ENCODE measurements around the gene KANSL1. TPM values are rescaled to one million over a fixed set of nuclear protein-coding genes. Genes with fewer than 3 reads are reported as not detected.

KANSL1 gene
- total RNA-seq, 1 experiment from 2014 or later, result 47.6 TPM

DNA sequence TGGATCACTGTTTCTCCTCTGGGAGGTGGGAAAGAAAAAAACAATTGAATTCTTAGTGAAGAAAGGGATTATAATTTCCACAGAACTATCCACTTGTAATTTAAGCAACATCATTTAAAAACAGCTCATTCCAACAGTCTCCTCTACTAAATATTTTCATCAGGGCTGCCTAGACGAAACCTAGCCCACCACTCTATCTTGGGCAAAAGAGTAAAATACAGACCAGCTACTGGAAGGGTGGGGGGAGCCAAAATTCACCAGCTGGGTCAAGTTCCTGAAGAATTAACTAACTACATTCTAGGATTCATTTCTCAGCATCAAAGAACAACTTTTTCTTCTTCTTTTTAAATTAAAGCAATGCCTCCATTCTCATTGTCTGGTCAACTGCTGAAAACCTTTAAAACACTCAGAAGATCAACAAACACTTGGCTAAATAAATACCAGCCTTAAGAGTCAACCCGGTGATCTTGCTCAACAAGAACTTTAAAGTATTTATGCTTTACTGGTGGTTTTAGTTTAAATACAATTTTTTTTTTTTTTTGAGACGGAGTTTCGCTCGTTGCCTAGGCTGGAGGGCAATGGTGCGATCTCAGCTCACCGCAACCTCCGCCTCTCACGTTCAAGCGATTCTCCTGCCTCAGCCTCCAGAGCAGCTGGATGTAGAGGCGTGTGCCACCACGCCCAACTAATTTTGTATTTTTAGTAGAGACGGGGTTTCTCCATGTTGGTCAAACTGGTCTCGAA lies 25.2 kb downstream of the KANSL1 start:
- Histone ChIP-seq H3K27me3 (ENCODE audit: low read length) (no peaks in the 10 kb centered on the region), H3K4me2 (ENCODE audit: low read length) (peak overlapping the region; percentile 37), H2AFZ (ENCODE audit: low read length) (no peak overlapping the region), H3K4me3 (ENCODE audit: low read length) (no peak overlapping the region), H3K9ac (ENCODE audit: low read length) (no peak overlapping the region), H3K4me1 (ENCODE audit: insufficient read depth, low read length) (peaks cover 20% of the 10 kb centered on the region), H3F3A (ENCODE audit: low read length, unreplicated experiment) (no peaks in the 10 kb centered on the region), H3K36me3 (ENCODE audit: low read depth, low read length) (peaks cover 35% of the 10 kb centered on the region), H3K9me3 (ENCODE audit: low read length) (no peaks in the 10 kb centered on the region), H3K79me2 (ENCODE audit: low read length) (peaks cover 99% of the 10 kb centered on the region), H4K20me1 (ENCODE audit: low read length) (peaks cover 56% of the 10 kb centered on the region), H3K9me2 (replicated peaks; ENCODE audit: low read length) (no peaks in the 10 kb centered on the region), H3K27ac (ENCODE audit: low read length) (no peak overlapping the region)
- ChIA-PET CTCF (no interaction called here), POLR2A (ENCODE audit: unreplicated experiment) (interaction anchor here (0.6 to 0.7 kb wide), 2 partner anchors 27 to 42 kb away, joined by 3 read pairs; no protein-coding TSS in a partner anchor)
- BruUV-seq (replicated peaks), result no TSS peak
- TF ChIP-seq, protein P1, sequence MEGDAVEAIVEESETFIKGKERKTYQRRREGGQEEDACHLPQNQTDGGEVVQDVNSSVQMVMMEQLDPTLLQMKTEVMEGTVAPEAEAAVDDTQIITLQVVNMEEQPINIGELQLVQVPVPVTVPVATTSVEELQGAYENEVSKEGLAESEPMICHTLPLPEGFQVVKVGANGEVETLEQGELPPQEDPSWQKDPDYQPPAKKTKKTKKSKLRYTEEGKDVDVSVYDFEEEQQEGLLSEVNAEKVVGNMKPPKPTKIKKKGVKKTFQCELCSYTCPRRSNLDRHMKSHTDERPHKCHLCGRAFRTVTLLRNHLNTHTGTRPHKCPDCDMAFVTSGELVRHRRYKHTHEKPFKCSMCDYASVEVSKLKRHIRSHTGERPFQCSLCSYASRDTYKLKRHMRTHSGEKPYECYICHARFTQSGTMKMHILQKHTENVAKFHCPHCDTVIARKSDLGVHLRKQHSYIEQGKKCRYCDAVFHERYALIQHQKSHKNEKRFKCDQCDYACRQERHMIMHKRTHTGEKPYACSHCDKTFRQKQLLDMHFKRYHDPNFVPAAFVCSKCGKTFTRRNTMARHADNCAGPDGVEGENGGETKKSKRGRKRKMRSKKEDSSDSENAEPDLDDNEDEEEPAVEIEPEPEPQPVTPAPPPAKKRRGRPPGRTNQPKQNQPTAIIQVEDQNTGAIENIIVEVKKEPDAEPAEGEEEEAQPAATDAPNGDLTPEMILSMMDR (conservative IDR thresholded peaks at IDR 0.05; ENCODE audit: low read depth, low read length), result no peak
- TF ChIP-seq EZH2phosphoT487 (IDR thresholded peaks at IDR 0.05; ENCODE audit: borderline replicate concordance, low read length) (no peak), EZH2 (IDR thresholded peaks at IDR 0.05; ENCODE audit: low read length, unreplicated experiment) (no peak)
- intact Hi-C loops (cut with micrococcal nuclease), result no loop called here
- peak; percentile 77 for ATAC-seq
- peak; percentile 65 for DNase-seq

DNA sequence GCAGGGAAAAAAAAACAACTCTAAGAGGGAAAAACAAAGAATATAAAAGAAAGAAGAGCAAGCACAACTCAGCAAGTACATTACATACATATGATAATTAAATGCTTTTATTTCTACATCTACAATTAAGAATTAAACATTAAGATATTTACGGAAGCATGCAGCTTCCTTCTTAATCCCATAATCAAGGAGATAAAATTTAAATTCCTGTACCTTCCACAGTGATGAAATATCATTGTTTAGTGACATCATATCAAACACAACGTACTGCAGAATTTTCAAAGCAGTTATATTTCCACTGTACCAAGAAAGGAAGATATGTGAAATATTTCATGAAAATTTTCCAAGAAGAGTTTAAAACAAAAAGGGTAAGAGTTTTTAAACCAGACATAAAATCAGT lies 26.0 kb downstream of the KANSL1 start:
- Histone ChIP-seq H4K20me1 (ENCODE audit: low read length) (peaks cover 60% of the 10 kb centered on the region), H3K4me3 (ENCODE audit: low read length) (no peak overlapping the region), H2AFZ (ENCODE audit: low read length) (no peak overlapping the region), H3K9me2 (replicated peaks; ENCODE audit: low read length) (no peaks in the 10 kb centered on the region), H3K4me2 (ENCODE audit: low read length) (no peak overlapping the region), H3K9ac (ENCODE audit: low read length) (no peak overlapping the region), H3F3A (ENCODE audit: low read length, unreplicated experiment) (no peaks in the 10 kb centered on the region), H3K36me3 (ENCODE audit: low read depth, low read length) (peaks cover 35% of the 10 kb centered on the region), H3K4me1 (ENCODE audit: insufficient read depth, low read length) (peaks cover 20% of the 10 kb centered on the region), H3K27me3 (ENCODE audit: low read length) (no peaks in the 10 kb centered on the region), H3K9me3 (ENCODE audit: low read length) (no peaks in the 10 kb centered on the region), H3K27ac (ENCODE audit: low read length) (no peak overlapping the region), H3K79me2 (ENCODE audit: low read length) (peaks cover 99% of the 10 kb centered on the region)
- ChIA-PET POLR2A (ENCODE audit: unreplicated experiment) (interaction anchor here (0.7 kb wide), 1 partner anchor 41 kb away, joined by 3 read pairs; no protein-coding TSS in a partner anchor), CTCF (interaction anchor here (0.9 kb wide), 1 partner anchor 110 kb away, joined by 3 read pairs; no protein-coding TSS in a partner anchor)
- DNase-seq, result no peak
- ATAC-seq, result no peak
- no peak for TF ChIP-seq EZH2phosphoT487 (IDR thresholded peaks at IDR 0.05; ENCODE audit: borderline replicate concordance, low read length)
- no peak for TF ChIP-seq EZH2 (IDR thresholded peaks at IDR 0.05; ENCODE audit: low read length, unreplicated experiment)
- TF ChIP-seq, protein P1 (conservative IDR thresholded peaks at IDR 0.05; ENCODE audit: low read depth, low read length), result no peak
- BruUV-seq (replicated peaks), result no TSS peak
- intact Hi-C loops (cut with micrococcal nuclease), result no loop called here

DNA sequence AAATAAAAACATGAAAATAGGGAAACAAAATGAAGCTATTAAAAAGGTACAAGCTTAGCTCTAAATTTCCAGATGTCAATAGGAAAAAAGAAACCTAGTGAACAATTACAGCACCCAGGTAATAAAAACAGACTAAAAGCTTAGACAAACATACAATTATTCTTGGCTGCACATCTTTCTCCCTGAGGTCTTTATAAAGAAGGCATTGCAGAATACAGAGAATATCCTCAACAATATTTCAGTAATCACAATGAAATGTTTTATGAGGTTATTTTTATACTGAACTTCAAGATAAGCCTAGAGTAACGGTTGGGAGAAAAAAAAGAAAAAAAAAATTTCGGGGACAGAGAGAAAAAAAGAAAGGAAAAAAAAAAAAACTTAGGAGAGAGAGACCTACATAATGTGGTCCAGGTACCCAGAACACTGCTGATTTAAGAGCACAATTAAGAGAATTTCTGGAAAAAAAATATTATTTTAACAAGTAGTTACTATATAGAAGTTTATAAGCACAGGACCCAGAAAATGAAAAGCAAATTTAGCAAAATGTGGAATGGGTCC lies 26.5 kb downstream of the KANSL1 start:
- peaks cover 20% of the 10 kb centered on the region for H3K4me1 ChIP-seq (ENCODE audit: insufficient read depth, low read length)
- H3K4me3 ChIP-seq (ENCODE audit: low read length), result no peak overlapping the region
- H3K27ac ChIP-seq (ENCODE audit: low read length), result no peak overlapping the region
- ChIA-PET CTCF (interaction anchor here (0.9 kb wide), 1 partner anchor 110 kb away, joined by 3 read pairs; no protein-coding TSS in a partner anchor), POLR2A (ENCODE audit: unreplicated experiment) (no interaction called here)
- ATAC-seq (no peak), DNase-seq (no peak)
- no peaks in the 10 kb centered on the region for H3K9me3 ChIP-seq (ENCODE audit: low read length)
- H3F3A ChIP-seq (ENCODE audit: low read length, unreplicated experiment), result no peaks in the 10 kb centered on the region
- no peak overlapping the region for H3K9ac ChIP-seq (ENCODE audit: low read length)
- TF ChIP-seq EZH2phosphoT487 (IDR thresholded peaks at IDR 0.05; ENCODE audit: borderline replicate concordance, low read length) (no peak), EZH2 (IDR thresholded peaks at IDR 0.05; ENCODE audit: low read length, unreplicated experiment) (no peak)
- TF ChIP-seq, protein P1 (conservative IDR thresholded peaks at IDR 0.05; ENCODE audit: low read depth, low read length), result no peak
- peaks cover 33% of the 10 kb centered on the region for H3K36me3 ChIP-seq (ENCODE audit: low read depth, low read length)
- H2AFZ ChIP-seq (ENCODE audit: low read length), result no peak overlapping the region
- peaks cover 99% of the 10 kb centered on the region for H3K79me2 ChIP-seq (ENCODE audit: low read length)
- intact Hi-C loops (cut with micrococcal nuclease), result no loop called here
- H3K9me2 ChIP-seq (replicated peaks; ENCODE audit: low read length), result no peaks in the 10 kb centered on the region
- H3K27me3 ChIP-seq (ENCODE audit: low read length), result no peaks in the 10 kb centered on the region
- H4K20me1 ChIP-seq (ENCODE audit: low read length), result peaks cover 61% of the 10 kb centered on the region
- H3K4me2 ChIP-seq (ENCODE audit: low read length), result no peak overlapping the region
- no TSS peak for BruUV-seq (replicated peaks)

Measured in PC-3 (cell line).